GM13976 (cell line): ENCODE measurements around the gene TTC34.

Experiments used
- DNase-seq: peaks from one replicate; pipeline ENCODE4 v3.0.0; 2012; ENCODE audit warnings: low spot score
- CTCF ChIP-seq: IDR thresholded peaks from 2 replicates; pipeline ENCODE4 v1.5.1; 2012; ENCODE audit warnings: borderline replicate concordance, mild to moderate bottlenecking; ENCODE audit not compliant: insufficient read depth; ENCODE audit errors: extremely low read depth, missing control alignments, control extremely low read depth
- in situ Hi-C: fragments of 300-500 bp; cut with MboI; formaldehyde crosslinking; loops from one replicate; pipeline ENCODE4 v1.12.0; 2022; ENCODE audit warnings: low sequenced_read_pairs, mixed read lengths, inconsistent platforms; ENCODE audit not compliant: unreplicated experiment

The TTC34 gene

GRCh38 chr1:2796890-2797740 is 4.4 kb downstream of the TTC34 start:
- no peak for DNase-seq
- in situ Hi-C loops = no loop called here
- TF ChIP-seq CTCF = no peak

GRCh38 chr1:2795926-2796325 is 5.6 kb downstream of the TTC34 start:
- no peak for TF ChIP-seq CTCF
- in situ Hi-C loops = no loop called here
- DNase-seq = no peak

- no peak for DNase-seq
- in situ Hi-C loops = no loop called here
- TF ChIP-seq CTCF = no peak
These were observed 10.3 kb downstream of the TTC34 start for GRCh38 chr1:2791027-2791760.

- no peak for TF ChIP-seq CTCF
- DNase-seq = no peak
- in situ Hi-C loops = no loop called here
These were observed 11.4 kb downstream of the TTC34 start for GRCh38 chr1:2789986-2790581.

DNA sequence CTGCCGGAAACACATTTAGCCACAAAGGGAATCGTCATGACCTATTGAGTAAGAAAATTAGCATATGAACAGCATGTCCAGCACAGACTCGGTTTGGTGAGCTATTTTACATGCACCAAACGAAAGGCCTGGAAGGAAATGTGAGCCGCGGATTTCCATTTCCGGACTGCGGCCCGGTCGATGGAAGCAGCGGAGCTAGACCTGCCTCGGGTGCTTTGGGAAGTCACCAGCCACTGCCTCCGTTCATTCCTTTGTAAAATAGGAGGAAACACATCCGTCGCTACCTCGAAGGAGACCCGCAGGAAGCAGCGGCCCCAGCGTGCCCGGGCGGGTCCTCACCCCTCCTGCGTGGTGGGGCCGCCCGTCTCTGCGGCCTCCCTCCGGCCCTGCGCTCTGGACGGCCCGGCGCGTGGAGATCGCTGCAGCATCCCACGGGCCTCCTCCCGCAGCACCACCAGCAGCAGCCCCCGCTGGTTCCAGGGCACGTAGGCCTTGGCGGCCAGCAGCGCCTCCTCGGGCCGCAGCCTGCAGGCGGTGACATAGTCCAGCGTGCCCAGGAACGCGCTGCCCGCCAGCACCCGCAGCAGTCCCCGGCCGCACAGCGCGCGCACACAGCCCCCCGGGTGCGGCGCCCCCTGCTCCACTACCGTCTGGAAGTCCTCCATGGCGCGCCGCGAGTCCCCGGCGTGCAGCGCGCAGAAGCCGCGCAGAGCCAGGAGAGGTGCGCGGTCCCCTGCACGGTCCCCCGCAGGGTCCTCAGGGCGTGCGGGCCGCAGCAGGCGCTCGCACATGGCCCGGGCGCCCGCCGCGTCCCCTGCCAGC is 12.1 kb downstream of the TTC34 start:
- TF ChIP-seq CTCF = no peak
- DNase-seq = no peak
- in situ Hi-C loops = no loop called here
